HG03457 (cell line): ENCODE results near the gene IL3.

Source experiments
- ATAC-seq: cut with Tn5 transposase; IDR thresholded peaks from one replicate; pipeline ENCODE4 v1.9.1; 2021; ENCODE audit warnings: moderate number of reproducible peaks; ENCODE audit not compliant: unreplicated experiment

IL3 gene

DNA sequence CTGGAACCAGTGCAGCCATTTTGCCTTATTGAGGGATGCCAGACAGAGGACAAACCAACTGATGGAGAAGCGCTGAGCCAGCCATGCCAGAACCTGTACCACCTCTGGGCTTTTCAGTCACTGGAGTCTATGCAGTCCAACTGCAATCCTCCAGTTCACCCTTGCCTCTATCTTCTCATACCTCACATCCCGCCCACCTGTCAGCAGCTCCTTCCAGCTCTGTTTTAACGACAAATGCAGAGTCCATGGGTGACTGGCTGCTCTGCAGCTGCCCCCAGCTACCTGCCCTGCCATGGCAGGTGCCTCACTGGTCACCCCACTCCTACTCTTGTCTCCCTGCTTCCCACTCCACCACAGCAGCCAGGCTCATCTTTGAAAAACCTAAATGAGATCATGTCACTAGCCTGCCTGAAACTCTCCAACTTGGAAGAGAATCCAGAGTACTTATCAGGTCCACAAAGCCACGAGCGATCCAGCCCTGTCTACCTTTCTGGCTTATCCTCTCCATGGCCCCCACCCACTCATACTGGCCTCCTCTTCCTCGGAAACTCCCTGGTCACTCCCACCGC, 35.0 kb upstream of the IL3 start:
- no peak for ATAC-seq

DNA sequence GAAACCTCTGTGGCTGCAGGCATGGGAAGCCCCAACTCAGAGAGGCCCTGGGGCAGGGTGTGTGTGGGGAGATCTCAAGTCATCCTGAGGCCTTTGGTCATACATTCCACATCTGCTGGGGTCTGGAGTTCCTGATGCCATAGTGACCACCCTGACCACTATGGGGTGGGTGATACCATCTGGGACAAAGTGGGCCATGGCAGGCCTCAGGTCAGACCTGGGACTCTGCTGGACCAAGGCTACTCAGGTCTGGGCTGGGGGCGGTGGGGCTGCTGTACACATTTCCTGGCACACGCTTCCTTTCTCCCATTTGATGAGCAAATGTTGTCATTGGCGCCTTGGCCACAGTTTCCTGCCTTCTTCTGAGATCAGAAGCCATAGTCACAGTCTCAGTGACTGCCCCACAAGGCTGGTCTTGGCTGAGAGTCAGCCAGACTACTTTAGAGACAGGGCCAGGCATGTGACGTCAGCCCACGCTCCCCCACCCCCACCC, 33.9 kb upstream of the IL3 start:
- no peak for ATAC-seq

DNA sequence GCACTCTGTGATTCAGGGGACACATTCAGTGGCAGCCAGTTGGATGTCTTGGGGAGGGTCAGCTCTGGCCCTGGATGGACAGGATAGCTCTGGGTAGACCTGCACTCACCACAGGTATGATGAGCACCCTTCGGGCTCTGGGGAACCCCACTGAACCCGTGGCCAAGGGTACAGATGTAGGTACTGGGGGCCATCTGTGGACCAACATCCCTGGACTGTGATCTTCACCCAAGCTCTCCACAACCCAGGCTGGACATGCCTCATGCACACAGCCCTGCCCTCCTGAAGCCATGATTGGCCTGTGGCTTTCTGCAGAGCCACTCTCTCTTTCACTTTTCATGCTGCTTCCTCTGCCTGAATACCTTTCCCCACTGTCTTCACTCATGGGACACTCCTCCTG, 33.4 kb upstream of the IL3 start:
- ATAC-seq = no peak

- ATAC-seq = no peak
Observed at GRCh38 chr5:132029609-132030330, 30.7 kb upstream of the IL3 start.

DNA sequence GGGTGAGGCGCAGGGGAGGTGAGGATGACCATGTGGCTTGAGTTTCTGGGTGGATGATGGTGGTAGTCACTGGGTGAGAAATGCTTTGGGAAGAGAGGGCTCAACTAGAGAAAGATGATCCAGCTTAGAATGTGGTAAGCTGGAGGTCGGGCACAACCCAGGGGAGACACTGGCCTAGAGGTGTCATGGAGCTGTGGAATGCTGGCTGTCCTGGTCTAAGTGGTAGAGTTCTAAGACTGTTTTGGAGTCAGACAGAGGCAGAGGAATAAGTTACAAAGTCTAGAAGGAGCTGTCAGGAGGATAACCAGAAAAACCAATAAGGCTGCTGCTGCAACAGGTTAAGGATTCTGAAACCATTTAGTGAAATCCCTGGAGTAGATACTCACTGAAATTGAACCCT, 29.8 kb upstream of the IL3 start:
- ATAC-seq = no peak

GRCh38 chr5:132032196-132032595, 28.3 kb upstream of the IL3 start:
- ATAC-seq = no peak

- no peak for ATAC-seq
Observed at GRCh38 chr5:132033122-132033521, 27.3 kb upstream of the IL3 start.

- no peak for ATAC-seq
Observed at GRCh38 chr5:132037353-132037752, 23.1 kb upstream of the IL3 start.

DNA sequence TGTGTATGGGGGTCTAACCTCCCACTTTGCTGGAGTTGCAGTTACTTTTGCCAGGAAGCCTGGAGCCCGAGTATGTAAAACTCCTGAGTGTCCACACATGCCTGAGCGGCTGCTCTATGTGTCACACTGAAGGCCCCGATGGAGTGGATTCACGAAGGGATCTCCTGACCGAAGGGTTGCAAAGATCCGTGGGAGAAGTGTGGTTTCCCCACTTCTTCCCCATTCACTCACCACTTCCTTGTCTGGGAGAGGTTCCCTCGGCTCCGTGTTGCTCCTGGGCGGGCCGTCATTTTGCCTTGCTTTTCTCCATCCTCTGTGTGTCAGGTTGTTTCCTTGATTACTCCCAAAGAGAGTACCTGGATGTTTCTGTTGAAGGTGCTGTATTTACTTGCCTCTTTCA, 16.2 kb upstream of the IL3 start:
- ATAC-seq = no peak

DNA sequence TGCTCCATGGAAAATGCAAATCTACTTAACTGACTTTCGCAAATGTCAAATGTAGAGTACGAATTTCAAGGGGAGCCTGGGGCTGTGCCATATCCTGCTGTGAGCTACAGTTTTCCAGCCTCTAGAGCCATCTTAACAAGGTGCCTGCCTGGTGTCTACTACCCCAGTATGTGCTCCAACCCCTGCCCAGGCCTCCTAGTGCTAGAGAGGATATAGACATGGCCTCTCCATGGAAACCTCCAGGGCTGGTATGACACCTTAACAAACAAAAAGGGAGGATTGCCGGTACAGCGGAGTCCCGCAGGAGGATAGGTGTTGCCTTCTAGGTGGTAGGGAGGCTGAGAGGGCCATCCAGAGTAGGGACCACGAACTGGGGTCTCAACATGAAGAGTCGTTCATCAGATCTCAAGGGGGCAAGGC, 13.6 kb upstream of the IL3 start:
- no peak for ATAC-seq

DNA sequence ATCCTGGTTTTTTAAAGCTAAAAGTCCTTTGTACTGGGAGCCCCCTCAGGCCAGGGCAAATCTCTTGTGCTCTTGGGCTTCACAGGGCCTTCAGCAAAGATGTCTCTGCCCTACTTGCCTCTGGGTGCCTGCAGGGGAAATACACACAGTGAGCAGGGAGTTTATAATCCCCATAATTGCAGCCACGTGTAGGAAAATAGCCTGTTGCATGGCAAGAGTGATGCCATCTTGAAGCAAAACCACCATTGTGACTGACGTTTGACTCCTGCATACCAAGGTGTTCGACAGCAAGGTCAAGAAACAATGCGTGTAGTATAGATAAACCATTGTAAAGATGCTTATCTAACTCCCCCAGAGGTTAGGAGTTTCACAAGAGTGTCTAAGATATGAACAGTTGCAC, 11.4 kb upstream of the IL3 start:
- ATAC-seq = no peak

DNA sequence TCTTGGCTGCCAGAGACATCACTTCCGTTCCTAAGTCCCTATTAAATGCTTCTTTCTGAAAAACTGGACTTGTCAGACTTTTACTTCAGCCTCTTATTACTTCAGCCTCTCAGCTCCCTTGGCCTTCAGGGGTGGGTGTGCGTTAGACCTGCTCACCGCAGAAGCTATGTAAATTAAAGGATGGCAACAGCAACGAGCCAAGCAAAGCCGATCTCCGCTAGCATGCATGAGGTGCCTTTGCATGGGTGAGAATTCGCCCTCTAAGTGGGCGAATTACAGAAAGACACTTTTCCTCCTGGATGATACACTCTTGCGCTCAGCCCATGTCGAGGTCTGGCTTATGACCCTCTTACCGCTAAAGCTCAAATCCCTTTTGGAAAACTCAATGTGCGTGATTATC, 10.9 kb upstream of the IL3 start:
- ATAC-seq = no peak

- ATAC-seq = no peak
Observed at GRCh38 chr5:132050136-132050535, 10.3 kb upstream of the IL3 start.

- no peak for ATAC-seq
Observed at GRCh38 chr5:132050661-132051552, 9.5 kb upstream of the IL3 start.

GRCh38 chr5:132052520-132052919, 7.9 kb upstream of the IL3 start:
- no peak for ATAC-seq

GRCh38 chr5:132053483-132053882, 7.0 kb upstream of the IL3 start:
- no peak for ATAC-seq

DNA sequence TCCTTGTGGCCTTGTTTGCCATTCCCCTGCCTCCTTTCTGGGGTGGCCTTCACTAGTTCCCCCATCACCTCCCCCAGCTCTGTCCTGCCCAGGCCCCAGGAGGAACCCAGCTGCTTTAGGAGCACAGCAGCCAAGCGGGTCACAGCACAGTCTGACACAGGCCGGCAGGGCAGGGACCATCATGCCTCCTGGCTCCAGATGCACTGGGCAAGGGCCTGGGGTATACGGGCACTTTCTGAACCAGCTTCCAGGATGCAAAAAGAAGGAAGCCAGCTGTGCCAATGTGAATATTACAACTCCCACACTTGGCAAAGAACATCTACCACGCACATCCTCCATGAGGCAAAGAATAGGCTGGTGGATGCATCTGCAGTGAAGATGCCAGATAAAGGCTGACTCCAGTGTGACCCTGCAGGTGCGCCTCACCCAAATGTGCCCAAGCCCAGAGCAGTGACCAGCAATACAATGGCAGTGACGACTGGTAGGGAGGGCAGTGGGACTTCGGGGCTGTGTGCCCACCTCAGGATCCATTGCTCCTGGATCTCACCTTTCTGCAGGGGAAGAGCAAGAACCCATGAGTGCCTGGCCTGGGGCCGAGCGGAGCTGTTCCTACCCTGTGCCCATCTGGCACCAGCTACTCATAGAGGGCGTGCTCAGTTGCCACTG, 6.3 kb upstream of the IL3 start:
- ATAC-seq = no peak

DNA sequence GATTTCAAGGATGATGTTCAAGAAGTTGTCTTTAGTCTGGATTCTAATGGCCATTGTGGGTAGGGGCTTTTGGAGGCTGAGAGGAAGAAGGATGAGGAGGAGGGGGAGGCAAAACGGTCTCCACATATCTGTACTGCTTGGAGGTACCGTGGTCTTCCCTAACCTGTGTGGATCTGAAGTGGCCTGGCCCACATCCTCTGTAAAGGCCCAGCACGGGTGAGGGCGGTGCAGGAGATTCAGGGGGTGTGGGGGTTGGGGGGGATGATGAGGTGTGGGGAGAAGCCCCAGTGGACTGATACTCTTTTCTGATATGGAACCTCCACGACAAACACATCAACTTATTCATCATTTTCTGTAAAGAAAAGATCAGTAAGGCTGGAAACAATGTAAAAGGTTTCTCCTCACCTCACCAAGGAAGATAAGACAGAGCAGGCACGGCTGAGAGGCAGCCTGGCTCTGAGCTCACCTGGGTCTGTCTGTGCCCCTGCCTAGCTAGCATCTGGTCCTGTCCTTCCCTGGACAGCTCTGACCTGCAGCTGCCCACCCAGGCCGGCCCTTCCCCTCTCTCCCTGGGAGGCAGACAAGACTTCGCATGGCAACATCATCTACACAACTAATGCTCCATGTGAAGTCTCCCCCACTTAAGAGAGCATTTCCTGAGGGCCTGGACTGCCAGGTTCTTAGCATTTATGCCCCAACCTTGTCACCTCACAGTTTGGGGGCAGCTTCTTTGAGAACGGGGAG, 5.6 kb upstream of the IL3 start:
- no peak for ATAC-seq

DNA sequence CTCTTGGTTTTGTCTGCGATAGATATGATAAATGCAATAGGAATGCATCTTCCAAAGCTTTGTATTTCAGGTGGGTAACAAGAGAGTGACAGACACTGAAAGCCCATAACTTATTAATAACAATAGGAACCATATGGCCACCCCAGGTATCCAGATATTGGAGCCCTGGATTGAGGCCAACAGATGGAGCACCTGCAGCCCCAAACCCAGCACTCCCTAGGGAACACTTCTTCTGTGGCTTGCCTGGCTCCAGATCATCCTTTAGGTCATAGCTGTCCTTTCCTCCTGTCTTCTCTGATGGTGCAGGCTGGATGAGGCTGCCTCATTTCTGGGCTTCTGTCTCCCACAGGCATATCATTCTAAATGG, 5.0 kb upstream of the IL3 start:
- ATAC-seq = no peak

GRCh38 chr5:132055808-132056609, 4.4 kb upstream of the IL3 start:
- no peak for ATAC-seq
